HS-5 (cell line): ENCODE measurements around the gene APOE.
"Not testable (repeated sequence)": the region's sequence is repeated elsewhere in the genome, so short reads cannot be mapped to it uniquely, and the experiment has no call there.

Experiments
- DNase-seq: peaks from one replicate; pipeline ENCODE4 v3.0.0-alpha.2; 2012; ENCODE audit warnings: low read depth

Gene APOE

DNA sequence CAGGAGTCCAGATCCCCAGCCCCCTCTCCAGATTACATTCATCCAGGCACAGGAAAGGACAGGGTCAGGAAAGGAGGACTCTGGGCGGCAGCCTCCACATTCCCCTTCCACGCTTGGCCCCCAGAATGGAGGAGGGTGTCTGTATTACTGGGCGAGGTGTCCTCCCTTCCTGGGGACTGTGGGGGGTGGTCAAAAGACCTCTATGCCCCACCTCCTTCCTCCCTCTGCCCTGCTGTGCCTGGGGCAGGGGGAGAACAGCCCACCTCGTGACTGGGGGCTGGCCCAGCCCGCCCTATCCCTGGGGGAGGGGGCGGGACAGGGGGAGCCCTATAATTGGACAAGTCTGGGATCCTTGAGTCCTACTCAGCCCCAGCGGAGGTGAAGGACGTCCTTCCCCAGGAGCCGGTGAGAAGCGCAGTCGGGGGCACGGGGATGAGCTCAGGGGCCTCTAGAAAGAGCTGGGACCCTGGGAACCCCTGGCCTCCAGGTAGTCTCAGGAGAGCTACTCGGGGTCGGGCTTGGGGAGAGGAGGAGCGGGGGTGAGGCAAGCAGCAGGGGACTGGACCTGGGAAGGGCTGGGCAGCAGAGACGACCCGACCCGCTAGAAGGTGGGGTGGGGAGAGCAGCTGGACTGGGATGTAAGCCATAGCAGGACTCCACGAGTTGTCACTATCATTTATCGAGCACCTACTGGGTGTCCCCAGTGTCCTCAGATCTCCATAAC lies at the start of gene APOE:
TSS of gene APOE (plus strand) at position 360 of the 724 bp plus-strand sequence. CDS start 829 bp downstream, outside the sequence.
- DNase-seq = no peak

DNA sequence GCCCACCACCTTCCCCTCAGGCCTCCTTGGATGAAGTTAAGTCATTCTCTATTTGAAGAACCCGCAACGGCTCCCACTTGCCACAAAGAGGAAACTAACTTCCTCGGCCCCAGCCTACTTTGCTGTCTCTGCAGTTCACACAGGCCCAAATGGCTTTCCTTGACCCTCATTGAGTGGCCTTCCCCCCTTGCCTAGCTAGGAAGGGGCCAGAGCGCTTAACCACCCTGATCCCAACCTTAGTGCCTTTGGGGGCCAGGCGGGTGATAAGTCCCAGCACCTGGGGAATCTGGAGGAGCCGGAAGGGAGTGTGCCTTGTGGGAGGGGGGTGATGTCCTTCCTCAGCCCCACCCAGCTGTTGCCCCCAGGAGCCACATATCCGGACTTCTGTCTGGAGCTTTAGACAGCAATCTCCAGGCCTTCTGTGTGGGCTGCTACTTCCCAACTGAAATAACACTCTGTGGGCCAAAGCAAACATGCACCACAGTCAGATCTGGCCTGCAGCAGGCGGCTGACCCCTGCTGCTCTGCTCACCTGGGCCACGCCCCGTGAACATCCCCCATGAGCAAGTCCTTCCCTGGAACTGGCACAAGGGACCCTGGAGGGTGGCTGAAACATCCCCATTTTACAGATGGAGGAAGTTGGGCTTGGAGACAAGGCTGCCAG lies 49.0 kb upstream of the APOE start:
- no peak for DNase-seq

DNA sequence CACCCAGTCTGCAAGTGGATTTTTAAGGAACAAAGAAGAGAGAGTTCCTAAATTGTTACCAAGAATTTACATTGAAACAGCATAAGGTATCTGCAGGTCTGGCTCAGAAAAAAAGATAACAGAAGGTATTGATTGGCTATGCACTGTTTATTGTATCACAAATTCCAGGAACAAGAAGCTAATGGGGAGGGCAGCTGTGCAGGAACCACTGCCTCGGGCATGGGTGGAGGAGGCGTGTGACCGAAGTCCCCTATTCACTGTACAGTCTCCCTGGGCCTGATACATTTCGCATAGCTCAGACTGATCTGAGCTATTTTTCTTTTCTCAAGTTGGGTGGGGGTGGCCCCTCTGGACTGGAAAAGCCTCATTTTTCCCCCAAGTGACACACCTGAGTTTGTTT lies 47.8 kb upstream of the APOE start:
- DNase-seq = no peak

DNA sequence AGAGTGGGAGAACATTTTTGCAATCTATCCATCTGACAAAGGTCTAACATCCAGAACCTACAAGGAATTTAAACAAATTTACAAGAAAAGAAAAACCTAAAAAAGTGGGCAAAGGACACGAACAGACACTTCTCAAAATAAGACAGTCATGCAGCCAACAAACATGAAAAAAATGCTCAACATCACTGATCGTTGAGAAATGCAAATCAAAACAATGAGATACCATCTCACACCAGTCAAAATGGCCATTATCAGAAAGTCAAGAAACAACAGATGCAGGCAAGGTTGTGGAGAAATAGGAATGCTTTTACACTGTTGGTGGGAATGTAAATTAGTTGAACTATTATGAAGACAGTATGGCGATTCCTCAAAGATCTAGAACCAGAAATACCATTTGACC lies 44.0 kb upstream of the APOE start:
- not testable (repeated sequence) for DNase-seq

DNA sequence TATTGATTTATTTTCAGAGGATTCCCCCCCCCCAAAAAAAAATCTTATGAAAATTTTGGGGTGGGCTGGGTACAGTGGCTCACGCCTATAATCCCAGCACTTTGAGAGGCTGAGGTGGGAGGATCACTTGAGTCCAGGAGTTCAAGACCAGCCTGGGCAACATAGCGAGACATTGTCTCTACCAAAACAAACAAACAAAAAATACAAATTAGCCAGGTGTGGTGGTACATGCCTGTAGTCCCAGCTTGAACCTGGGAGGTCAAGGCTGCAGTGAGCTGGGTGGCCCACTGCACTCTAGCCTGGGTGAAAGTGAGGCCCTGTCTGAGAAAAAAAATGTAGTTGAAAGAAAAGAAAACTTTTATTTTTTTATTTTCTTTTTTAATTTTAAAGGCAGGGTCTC lies 41.6 kb upstream of the APOE start:
- DNase-seq = no peak

DNA sequence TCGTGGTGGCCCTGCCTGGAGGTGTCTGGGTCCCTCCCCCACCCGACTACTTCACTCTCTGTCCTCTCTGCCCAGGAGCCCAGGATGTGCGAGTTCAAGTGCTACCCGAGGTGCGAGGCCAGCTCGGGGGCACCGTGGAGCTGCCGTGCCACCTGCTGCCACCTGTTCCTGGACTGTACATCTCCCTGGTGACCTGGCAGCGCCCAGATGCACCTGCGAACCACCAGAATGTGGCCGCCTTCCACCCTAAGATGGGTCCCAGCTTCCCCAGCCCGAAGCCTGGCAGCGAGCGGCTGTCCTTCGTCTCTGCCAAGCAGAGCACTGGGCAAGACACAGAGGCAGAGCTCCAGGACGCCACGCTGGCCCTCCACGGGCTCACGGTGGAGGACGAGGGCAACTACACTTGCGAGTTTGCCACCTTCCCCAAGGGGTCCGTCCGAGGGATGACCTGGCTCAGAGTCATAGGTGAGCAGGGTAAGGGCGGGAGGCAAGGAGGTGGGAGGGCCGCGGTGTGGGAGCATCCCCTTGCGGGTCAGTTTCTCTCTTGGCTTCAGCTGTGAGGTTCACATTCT lies 40.3 kb upstream of the APOE start:
- no peak for DNase-seq

DNA sequence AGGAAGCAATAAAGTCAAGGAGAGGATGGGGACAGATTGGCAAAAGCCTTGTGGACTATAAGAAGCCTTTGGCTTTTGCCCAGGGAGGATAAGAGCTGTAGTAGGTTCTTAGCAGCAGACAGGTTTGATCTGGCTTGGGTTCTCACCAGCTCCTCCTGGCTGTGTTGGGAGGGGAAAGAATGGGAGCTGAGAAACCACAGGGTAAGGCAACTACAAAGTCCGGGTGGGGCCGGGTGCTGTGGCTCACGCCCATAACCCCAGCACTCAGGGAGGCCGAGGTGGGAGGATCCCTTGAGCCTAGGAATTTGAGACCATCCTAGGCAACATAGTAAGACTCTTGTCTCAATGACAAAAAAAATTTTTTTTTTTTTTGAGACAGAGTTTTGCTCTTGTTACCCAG lies 38.9 kb upstream of the APOE start:
- no peak for DNase-seq

DNA sequence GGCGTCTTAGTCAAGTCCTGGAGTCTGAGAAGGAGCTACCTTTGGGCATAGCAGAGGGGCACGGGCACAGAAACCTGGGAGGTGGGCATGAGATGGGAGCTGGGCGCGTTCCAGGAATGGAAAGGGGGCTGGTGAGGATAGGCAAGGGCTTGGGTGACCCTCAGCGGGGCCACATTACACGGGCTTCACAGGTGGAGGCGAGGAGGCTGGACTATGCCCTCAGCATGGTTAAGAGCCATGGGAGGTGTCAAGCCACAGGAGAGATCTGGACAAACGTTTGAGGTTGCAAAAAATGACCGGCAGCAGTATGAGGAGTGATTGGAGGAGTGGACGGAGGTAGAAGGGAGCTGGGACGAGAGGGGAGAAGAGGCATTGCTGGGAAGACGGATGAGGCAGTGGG lies 38.0 kb upstream of the APOE start:
- no peak for DNase-seq

DNA sequence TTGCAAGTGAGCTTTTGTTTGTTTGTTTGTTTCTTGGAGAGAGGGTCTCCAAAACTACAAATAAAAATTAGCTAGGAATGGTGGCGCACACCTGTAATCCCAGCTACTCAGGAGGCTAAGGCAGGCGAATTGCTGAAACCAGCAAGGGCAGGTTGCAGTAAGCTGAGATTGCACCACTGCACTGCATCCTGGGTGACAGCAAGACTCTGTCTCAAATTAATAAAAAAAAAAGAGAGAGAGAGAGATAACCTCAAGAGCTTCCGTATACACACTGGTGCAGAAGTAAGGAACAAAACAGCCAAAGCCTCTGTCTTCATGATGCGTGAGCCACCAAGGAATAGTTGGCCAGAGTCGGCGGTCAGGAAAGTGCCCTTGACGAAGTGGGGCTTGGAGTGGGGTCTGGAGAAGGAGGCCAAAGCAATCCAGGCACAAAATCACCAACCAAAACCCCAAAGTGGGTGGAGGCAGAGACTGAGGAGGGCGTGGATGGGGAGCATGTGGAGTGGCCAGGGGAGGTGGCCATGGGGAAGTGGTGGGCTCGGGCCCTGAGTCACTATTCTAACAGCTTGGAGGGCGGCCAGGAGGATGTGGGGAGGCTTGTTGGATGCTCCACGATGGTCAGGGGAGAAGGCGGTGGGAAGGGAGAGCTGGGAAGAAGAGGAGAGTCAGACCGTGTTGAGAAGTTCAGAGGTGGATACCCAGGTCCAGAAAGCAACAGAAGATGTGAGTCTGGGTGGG lies 35.7 kb upstream of the APOE start:
- DNase-seq = no peak

DNA sequence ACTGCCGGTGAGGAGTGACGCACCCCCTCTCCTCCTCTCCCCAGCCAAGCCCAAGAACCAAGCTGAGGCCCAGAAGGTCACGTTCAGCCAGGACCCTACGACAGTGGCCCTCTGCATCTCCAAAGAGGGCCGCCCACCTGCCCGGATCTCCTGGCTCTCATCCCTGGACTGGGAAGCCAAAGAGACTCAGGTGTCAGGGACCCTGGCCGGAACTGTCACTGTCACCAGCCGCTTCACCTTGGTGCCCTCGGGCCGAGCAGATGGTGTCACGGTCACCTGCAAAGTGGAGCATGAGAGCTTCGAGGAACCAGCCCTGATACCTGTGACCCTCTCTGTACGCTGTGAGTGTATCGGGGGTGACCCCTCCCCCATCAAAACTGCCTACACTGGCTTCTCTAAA lies 33.8 kb upstream of the APOE start:
- DNase-seq = no peak

DNA sequence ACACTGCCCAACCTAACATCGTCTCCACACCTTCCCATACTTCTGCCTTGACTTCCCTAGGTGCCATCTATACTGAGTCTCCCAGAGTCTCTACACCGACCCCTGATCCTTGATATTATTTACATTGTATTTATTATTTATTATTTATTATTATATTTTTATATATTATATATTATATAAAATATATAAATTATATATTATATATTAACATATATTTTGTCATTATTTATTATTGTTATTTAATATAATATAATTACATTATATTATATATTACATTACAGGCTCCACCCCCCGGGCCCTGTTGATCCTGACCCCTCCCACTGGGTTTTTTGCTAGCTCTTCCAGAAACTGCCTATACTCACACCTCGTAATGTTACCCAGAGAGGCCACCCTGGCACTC lies 32.9 kb upstream of the APOE start:
- no peak for DNase-seq

DNA sequence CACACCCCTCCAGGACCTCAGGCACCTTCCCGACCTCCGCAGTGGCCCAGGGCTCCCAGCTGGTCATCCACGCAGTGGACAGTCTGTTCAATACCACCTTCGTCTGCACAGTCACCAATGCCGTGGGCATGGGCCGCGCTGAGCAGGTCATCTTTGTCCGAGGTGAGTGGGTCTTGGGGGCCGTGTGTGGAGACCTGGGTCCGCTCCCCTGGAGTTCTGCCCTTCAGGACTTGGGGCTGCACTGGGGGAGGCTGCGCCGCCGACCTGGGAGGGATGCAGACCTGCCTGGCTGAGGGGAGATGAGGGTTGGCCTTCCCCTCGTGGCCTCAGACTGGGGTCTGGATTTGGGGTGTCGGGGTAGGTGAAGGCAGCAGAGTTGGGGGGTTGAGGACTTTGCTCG lies 31.3 kb upstream of the APOE start:
- no peak for DNase-seq

DNA sequence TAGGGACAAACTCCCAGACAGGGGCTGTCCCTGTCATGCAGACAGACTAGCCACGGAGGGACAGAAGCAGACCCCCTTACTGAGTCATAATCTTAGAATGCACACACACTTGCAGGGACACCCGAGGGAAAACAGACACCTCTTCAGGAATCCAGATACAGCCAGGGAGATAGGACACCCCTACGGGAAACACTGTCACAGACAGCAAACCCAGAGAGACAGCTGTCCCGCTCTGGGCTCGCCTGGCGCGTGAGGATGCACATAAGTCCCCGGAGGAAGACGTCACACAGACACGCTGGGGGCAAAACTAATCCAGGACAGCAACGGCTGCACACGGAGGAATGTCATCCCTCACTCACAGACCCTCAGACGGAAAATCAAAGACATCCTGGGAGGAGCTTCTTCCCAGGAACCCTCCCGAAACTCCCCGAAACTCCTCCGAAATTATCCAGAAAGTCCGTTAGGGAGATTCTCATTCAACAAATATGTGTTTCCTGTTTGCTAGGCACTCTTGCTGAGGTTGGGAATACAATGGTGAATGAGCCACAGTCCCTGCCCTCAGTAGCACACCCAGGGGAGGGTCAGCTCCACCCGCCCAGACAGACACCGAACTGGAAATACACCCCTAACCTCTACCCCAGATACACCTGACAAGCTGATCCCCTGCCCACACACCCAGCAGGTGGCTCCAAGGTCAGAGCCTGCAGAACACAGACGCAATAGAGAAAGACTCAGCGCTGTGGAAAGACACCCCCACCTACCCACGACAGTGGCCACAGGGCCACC lies 29.7 kb upstream of the APOE start:
- peak; percentile 5 for DNase-seq

DNA sequence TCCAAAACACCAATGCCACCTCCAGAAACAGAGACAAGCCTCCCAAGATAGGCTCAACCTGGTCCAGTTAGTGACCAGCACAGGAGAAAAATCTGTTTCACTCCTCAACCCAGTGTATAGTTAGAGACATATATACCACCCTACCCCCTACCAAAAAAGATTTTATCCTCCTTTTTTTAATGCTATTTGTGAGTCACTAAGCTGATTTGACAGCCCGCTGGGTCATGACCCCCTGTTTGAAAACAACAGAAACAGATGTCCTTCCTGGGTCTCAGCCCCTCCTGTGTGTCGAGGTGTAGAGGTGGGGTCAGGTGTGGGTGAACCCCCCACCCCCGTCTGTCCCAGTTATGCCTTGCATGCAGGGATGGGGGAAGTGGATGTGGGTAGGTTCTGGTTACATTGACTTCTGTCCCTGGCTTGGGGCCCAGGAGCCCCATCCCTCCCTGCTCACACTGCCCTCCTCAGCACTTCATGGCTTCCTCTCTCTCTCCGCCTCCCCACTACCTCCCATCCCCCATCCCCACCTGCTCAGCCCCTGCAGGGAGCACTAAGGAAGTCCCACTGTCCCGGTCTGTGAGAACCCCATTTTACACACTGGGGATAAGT lies 28.6 kb upstream of the APOE start:
- no peak for DNase-seq

DNA sequence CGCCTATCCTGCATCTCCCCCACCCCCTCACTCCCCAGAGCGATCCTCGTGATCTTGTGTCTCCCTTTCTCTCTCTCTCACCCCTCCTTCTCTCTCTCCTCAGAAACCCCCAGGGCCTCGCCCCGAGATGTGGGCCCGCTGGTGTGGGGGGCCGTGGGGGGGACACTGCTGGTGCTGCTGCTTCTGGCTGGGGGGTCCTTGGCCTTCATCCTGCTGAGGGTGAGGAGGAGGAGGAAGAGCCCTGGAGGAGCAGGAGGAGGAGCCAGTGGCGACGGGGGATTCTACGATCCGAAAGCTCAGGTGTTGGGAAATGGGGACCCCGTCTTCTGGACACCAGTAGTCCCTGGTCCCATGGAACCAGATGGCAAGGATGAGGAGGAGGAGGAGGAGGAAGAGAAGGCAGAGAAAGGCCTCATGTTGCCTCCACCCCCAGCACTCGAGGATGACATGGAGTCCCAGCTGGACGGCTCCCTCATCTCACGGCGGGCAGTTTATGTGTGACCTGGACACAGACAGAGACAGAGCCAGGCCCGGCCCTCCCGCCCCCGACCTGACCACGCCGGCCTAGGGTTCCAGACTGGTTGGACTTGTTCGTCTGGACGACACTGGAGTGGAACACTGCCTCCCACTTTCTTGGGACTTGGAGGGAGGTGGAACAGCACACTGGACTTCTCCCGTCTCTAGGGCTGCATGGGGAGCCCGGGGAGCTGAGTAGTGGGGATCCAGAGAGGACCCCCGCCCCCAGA lies 27.3 kb upstream of the APOE start:
- no peak for DNase-seq

DNA sequence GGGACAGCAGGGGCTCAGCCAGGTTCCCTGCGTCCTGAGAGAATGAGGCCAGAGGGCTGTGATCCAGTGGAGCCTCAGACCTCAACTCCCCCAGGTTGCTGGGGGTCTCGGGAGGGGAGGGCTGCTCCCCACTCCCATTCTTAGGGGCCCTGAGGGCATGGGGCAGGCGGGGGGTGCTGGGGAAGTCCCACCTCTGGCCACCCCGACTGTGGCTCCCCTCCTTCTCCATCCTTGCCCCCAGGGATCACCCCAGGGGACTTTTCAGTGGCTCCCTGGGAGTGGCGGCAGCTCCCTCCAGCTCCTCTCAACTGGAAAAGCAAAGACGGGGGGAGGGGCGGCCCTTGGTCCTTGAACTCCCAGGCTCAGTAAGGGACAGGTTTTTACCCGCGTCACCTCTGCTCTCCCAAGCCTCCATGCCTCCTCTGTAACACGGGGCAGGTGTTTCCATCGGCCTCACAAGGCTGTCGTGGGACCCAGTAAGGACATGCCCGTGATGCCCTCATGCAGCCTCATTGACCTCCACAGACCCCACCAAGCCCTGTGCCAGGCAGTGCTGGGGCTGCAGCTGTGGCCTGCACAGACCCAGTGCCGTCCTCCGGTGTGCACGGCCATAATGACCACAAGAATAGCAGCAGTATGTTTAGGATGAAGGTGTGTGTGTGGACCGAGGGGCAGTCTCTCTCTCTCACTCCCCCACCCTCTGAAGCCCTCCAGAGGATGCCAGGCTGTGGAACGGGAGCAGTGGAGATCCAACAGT lies 26.1 kb upstream of the APOE start:
- DNase-seq = no peak

DNA sequence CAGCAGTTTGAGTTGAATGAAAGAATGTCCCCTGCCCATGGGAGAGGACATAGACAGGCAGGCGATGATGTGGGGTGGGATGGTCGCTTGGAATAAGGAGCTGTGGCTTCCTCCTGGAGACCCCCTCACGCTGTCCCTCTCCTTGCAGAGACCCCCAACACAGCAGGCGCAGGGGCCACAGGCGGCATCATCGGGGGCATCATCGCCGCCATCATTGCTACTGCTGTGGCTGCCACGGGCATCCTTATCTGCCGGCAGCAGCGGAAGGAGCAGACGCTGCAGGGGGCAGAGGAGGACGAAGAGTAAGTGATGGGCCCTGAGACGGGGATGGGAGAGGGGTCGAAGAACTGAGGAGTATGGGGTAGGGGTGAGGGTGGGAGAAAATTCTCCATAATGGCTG lies 23.5 kb upstream of the APOE start:
- DNase-seq = no peak

DNA sequence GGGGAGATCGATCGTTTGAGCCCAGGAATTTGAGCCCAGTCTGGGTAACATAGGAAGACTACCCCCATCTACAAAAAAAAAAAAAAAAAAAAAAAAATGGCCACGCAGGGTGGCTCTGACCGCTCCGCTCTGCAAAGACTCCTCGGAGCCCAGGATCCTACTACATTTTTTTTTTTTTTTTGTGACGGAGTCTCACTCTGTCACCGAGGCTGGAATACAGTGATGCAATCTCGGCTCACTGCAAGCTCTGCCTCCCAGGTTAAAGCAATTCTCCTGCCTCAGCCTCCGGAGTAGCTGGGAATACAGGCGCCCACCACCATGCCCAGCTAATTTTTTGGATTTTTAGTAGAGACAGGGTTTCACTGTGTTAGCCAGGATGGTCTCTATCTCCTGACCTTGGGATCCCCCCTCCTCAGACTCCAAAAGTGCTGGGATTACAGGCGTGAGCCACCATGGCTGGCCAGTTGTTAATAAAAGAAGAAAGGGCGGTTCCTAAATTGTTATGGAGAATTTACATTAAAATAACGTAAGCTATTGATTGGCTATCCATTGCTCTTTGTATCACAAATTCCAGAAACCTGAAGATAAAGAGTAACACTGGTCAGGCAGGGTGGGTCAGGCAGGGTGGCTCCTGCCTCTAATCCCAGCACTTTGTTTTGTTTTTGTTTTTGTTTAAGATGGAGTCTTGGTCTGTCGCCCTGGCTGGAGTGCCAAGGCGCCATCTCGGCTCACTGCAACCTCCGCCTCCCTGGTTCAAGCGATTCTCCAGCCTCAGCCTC lies 22.8 kb upstream of the APOE start:
- DNase-seq = not testable (repeated sequence)

DNA sequence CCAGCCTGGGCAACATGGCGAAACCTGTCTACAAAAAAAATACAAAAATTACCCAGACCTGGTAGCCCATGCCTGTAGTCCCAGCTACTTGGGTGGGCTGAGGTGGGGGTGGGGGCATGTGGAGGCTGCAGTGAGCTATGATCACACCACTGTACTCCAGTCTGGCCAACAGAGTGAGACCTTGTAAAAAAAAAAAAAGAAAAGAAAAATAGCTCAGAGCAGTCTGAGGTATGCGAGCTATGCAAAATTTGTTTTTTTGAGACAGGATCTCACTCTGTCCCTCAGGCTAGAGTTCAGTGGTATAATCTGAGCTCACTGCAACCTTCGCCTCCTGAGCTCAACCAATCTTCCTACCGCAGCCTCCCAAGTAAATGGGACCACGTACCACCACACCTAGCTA lies 21.7 kb upstream of the APOE start:
- DNase-seq = no peak
